Stimulated activated naive CD8-positive, alpha-beta T cell treated with anti-CD3 and anti-CD28 coated beads, Interleukin-15, Interleukin-2, amounts not matched to agents 100 ng/mL and 50 ng/mL, for 24 hours (primary cell): ENCODE measurements around the gene ANKRD13C.

Experiments
- H3K27ac Mint-ChIP-seq: one replicate; pipeline ENCODE4 v1.8.0; 2021; ENCODE audit warnings: mild to moderate bottlenecking, mixed read lengths
- H3K27me3 Mint-ChIP-seq: one replicate; pipeline ENCODE4 v1.8.0; 2021; ENCODE audit warnings: mixed read lengths
- H3K36me3 Mint-ChIP-seq: one replicate; pipeline ENCODE4 v1.8.0; 2021; ENCODE audit warnings: low read depth, mixed read lengths
- H3K4me1 Mint-ChIP-seq: one replicate; pipeline ENCODE4 v1.8.0; 2021; ENCODE audit warnings: low read depth, mixed read lengths
- H3K4me3 Mint-ChIP-seq: one replicate; pipeline ENCODE4 v1.8.0; 2021; ENCODE audit warnings: mild to moderate bottlenecking, mixed read lengths
- H3K9me3 Mint-ChIP-seq: one replicate; pipeline ENCODE4 v1.8.0; 2021; ENCODE audit warnings: mixed read lengths

The ANKRD13C gene

DNA sequence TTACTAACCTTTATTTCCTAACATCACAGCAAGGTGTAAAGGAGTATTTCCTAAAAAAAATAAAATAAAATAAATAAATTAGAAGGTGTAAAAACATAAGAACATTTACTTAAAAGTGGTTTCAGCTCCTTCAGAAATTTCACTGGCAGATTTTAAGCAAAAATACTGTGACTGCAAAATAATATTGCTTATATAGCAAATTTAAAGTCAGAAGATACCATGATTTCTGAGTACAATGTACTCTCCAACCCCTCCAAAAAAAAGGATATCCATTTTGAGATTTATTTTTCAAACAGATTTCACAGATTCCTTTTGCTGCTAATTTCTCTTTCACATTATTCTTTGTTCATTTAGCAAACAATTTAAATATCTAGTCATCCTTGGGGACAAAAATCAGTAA, 18.5 kb downstream of the ANKRD13C start:
- no peaks in the 10 kb centered on the region for H3K27me3 Mint-ChIP-seq
- H3K4me3 Mint-ChIP-seq, result no peak overlapping the region
- peaks cover 5% of the 10 kb centered on the region for H3K4me1 Mint-ChIP-seq
- peaks cover 41% of the 10 kb centered on the region for H3K36me3 Mint-ChIP-seq
- H3K27ac Mint-ChIP-seq, result no peak overlapping the region
- H3K9me3 Mint-ChIP-seq, result no peaks in the 10 kb centered on the region

DNA sequence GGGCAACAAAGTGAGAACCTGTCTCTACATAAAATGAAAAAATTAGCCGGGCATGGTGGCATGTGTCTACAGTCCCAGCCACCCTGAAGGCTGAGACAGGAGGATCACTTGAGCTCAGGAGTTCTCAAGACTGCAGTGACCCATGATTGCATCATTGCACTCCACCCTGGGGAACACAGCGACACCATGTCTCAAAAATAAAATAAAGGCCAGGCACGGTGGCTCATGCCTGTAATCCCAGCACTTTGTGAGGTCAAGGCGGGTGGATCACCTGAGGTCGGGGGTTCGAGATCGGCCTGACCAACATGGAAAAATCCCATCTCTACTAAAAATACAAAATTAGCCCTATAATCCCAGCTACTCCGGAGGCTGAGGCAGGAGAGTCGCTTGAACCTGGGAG, 20.1 kb downstream of the ANKRD13C start:
- Mint-ChIP-seq H3K9me3 (no peaks in the 10 kb centered on the region), H3K4me1 (peaks cover 9% of the 10 kb centered on the region), H3K36me3 (peaks cover 44% of the 10 kb centered on the region), H3K4me3 (no peak overlapping the region), H3K27ac (no peak overlapping the region), H3K27me3 (no peaks in the 10 kb centered on the region)

DNA sequence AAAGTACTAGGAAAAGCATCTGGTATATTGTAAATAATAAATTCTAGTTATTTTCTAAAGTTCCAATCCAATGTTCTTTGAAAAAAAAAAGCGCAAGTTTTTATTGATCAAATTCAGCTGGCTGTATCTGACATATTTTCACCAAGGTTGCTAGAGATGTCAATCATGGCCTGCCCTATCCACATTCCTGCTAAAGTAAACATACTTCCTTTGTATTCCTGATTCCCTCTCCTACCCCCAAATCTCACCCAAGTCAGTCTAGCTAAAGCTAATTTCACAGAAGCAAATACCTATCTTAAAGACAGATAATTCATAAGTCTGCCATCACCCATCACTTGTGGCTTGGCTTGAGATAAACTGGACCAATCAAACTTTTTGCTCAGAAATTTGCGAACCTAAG, 21.3 kb downstream of the ANKRD13C start:
- peaks cover 38% of the 10 kb centered on the region for H3K36me3 Mint-ChIP-seq
- no peaks in the 10 kb centered on the region for H3K9me3 Mint-ChIP-seq
- H3K27ac Mint-ChIP-seq, result no peak overlapping the region
- peaks cover 9% of the 10 kb centered on the region for H3K4me1 Mint-ChIP-seq
- H3K27me3 Mint-ChIP-seq, result no peaks in the 10 kb centered on the region
- no peak overlapping the region for H3K4me3 Mint-ChIP-seq

- Mint-ChIP-seq H3K27ac (no peak overlapping the region), H3K4me3 (no peak overlapping the region), H3K9me3 (no peaks in the 10 kb centered on the region), H3K27me3 (no peaks in the 10 kb centered on the region), H3K4me1 (peaks cover 13% of the 10 kb centered on the region), H3K36me3 (peaks cover 38% of the 10 kb centered on the region)
Observed at GRCh38 chr1:70331962-70332361, 22.6 kb downstream of the ANKRD13C start.

- Mint-ChIP-seq H3K27me3 (no peaks in the 10 kb centered on the region), H3K9me3 (no peaks in the 10 kb centered on the region), H3K36me3 (peaks cover 37% of the 10 kb centered on the region), H3K4me1 (peaks cover 11% of the 10 kb centered on the region), H3K27ac (no peak overlapping the region), H3K4me3 (no peak overlapping the region)
Observed at GRCh38 chr1:70327306-70328076, 27.0 kb downstream of the ANKRD13C start.

GRCh38 chr1:70324683-70325082, 29.8 kb downstream of the ANKRD13C start:
- no peaks in the 10 kb centered on the region for H3K27me3 Mint-ChIP-seq
- H3K4me3 Mint-ChIP-seq, result no peak overlapping the region
- H3K36me3 Mint-ChIP-seq, result peaks cover 29% of the 10 kb centered on the region
- H3K9me3 Mint-ChIP-seq, result no peaks in the 10 kb centered on the region
- peaks cover 7% of the 10 kb centered on the region for H3K4me1 Mint-ChIP-seq
- no peak overlapping the region for H3K27ac Mint-ChIP-seq

GRCh38 chr1:70319750-70320149, 34.8 kb downstream of the ANKRD13C start:
- Mint-ChIP-seq H3K36me3 (peaks cover 26% of the 10 kb centered on the region), H3K4me3 (no peak overlapping the region), H3K27me3 (no peaks in the 10 kb centered on the region), H3K27ac (no peak overlapping the region), H3K9me3 (no peaks in the 10 kb centered on the region), H3K4me1 (no peaks in the 10 kb centered on the region)

DNA sequence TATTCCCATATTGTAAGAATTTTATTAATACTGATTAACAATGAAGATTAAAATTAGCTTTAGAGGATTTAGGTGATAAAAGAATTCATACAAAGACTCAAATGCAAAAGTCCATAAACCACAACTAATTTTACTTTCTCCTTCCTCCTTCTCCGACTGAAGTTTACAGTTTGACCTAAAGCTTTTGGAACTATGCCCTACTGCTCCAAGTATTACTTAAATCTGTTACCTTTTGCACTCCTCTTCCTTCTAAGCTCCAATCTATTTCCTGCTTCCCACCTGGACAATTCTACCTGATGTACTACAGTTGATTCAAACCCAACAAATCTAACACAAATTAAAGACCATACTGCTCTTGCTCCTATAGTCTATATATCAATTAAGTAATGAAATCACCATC, 36.3 kb downstream of the ANKRD13C start:
- Mint-ChIP-seq H3K9me3 (no peaks in the 10 kb centered on the region), H3K36me3 (peaks cover 19% of the 10 kb centered on the region), H3K4me1 (no peaks in the 10 kb centered on the region), H3K4me3 (no peak overlapping the region), H3K27ac (no peak overlapping the region), H3K27me3 (no peaks in the 10 kb centered on the region)

DNA sequence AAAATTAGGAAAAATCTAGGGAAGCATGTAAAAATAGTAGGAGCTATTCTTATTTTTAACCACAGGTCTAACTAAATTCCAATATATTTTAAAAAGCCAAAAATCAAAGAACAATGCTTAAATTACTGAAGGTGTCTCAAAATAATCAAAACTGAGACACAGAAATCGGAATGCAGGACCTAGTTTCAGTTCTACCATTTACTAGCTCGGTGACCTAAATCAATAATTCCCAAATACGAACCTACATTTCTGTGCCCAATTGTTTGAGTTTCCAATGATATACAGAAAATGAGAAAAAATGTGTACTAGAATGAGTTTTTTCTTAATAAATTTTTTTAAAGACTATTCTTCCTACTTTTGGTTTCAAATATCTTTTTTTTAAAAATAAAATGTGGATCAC, 37.4 kb downstream of the ANKRD13C start:
- no peak overlapping the region for H3K4me3 Mint-ChIP-seq
- no peaks in the 10 kb centered on the region for H3K4me1 Mint-ChIP-seq
- H3K27me3 Mint-ChIP-seq, result no peaks in the 10 kb centered on the region
- H3K9me3 Mint-ChIP-seq, result no peaks in the 10 kb centered on the region
- H3K27ac Mint-ChIP-seq, result no peak overlapping the region
- H3K36me3 Mint-ChIP-seq, result peaks cover 23% of the 10 kb centered on the region

- Mint-ChIP-seq H3K4me3 (no peak overlapping the region), H3K4me1 (no peaks in the 10 kb centered on the region), H3K27me3 (no peaks in the 10 kb centered on the region), H3K9me3 (no peaks in the 10 kb centered on the region), H3K27ac (no peak overlapping the region), H3K36me3 (peaks cover 19% of the 10 kb centered on the region)
Observed at GRCh38 chr1:70315782-70316181, 38.7 kb downstream of the ANKRD13C start.

DNA sequence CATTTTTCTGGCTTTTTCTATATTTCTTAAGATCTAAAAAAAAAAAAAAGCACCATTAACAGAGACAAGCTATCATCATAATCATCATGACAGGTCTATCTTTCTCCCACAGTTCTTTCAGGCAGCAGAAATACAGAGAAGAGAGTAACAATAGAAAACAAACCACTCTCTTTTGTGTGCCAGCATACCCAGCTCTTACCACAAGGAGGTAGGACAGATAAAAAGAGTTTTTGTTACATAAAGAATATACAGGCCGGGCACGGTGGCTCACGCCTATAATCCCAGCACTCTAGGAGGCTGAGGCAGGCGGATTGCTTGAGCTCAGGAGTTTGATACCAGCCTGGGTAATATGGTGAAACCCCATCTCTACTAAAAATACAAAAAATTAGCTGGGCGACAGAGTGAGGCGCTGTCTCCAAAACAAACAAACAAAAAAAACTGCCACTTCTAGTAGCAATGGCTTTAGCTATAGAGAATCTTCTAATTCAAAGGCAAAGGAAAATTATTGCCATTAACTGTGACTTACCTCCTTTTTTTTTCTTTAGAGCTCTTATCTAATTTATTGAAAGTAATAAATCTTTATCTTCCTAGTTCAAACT, 39.7 kb downstream of the ANKRD13C start:
- Mint-ChIP-seq H3K36me3 (peaks cover 16% of the 10 kb centered on the region), H3K4me1 (no peaks in the 10 kb centered on the region), H3K4me3 (no peak overlapping the region), H3K27ac (no peak overlapping the region), H3K9me3 (no peaks in the 10 kb centered on the region), H3K27me3 (no peaks in the 10 kb centered on the region)

GRCh38 chr1:70311369-70311768, 43.2 kb downstream of the ANKRD13C start:
- H3K9me3 Mint-ChIP-seq, result no peaks in the 10 kb centered on the region
- no peak overlapping the region for H3K4me3 Mint-ChIP-seq
- H3K27me3 Mint-ChIP-seq, result no peaks in the 10 kb centered on the region
- H3K36me3 Mint-ChIP-seq, result peaks cover 21% of the 10 kb centered on the region
- H3K27ac Mint-ChIP-seq, result no peak overlapping the region
- H3K4me1 Mint-ChIP-seq, result no peaks in the 10 kb centered on the region

GRCh38 chr1:70299472-70299871, 55.0 kb downstream of the ANKRD13C start:
- no peaks in the 10 kb centered on the region for H3K9me3 Mint-ChIP-seq
- no peaks in the 10 kb centered on the region for H3K27me3 Mint-ChIP-seq
- no peak overlapping the region for H3K4me3 Mint-ChIP-seq
- H3K4me1 Mint-ChIP-seq, result no peaks in the 10 kb centered on the region
- H3K27ac Mint-ChIP-seq, result no peak overlapping the region
- H3K36me3 Mint-ChIP-seq, result peaks cover 40% of the 10 kb centered on the region

GRCh38 chr1:70295749-70296148, 58.8 kb downstream of the ANKRD13C start:
- no peaks in the 10 kb centered on the region for H3K27me3 Mint-ChIP-seq
- H3K4me3 Mint-ChIP-seq, result no peak overlapping the region
- no peaks in the 10 kb centered on the region for H3K4me1 Mint-ChIP-seq
- no peak overlapping the region for H3K27ac Mint-ChIP-seq
- H3K9me3 Mint-ChIP-seq, result no peaks in the 10 kb centered on the region
- H3K36me3 Mint-ChIP-seq, result peaks cover 50% of the 10 kb centered on the region

GRCh38 chr1:70293186-70293843, 61.2 kb downstream of the ANKRD13C start:
- H3K27ac Mint-ChIP-seq, result no peak overlapping the region
- H3K9me3 Mint-ChIP-seq, result no peaks in the 10 kb centered on the region
- H3K4me3 Mint-ChIP-seq, result no peak overlapping the region
- H3K27me3 Mint-ChIP-seq, result no peaks in the 10 kb centered on the region
- H3K36me3 Mint-ChIP-seq, result peaks cover 54% of the 10 kb centered on the region
- H3K4me1 Mint-ChIP-seq, result no peaks in the 10 kb centered on the region
